H1 (cell line): ENCODE measurements around the gene MTF2. TPM values are rescaled to one million over a fixed set of nuclear protein-coding genes. Genes with fewer than 3 reads are reported as not detected.

Experiments used
- BACH1 ChIP-seq: IDR thresholded peaks from 2 replicates; pipeline ENCODE4 v1.6.1; 2012; ENCODE audit warnings: low read length, improper control_type of control experiment
- CREB1 ChIP-seq: IDR thresholded peaks from 2 replicates; pipeline ENCODE4 v1.6.1; 2012; ENCODE audit warnings: inconsistent platforms
- CTCF ChIP-seq, 3 experiments: IDR thresholded peaks; 1 replicate in 2 of 3; 2 replicates in 1 of 3; pipeline versions ENCODE4 v1.5.1 to v1.6.1; 2011; ENCODE audit warnings: low read length in 3 of 3, mild to moderate bottlenecking in 3 of 3, inconsistent platforms in 2 of 3, low read depth in 1 of 3, moderate library complexity in 1 of 3; ENCODE audit not compliant: insufficient read depth in 1 of 3; ENCODE audit errors: control extremely low read depth in 1 of 3
- FOSL1 ChIP-seq: IDR thresholded peaks from 2 replicates; pipeline ENCODE4 v1.6.1; 2011; ENCODE audit warnings: mild to moderate bottlenecking, low read depth, low read length, moderate library complexity; ENCODE audit not compliant: insufficient read depth
- GABPA ChIP-seq: IDR thresholded peaks from 2 replicates; pipeline ENCODE4 v1.6.1; 2011; ENCODE audit warnings: mild to moderate bottlenecking, low read length, moderate library complexity, borderline replicate concordance; ENCODE audit not compliant: insufficient read depth
- GTF2F1 ChIP-seq: IDR thresholded peaks from 2 replicates; pipeline ENCODE4 v1.6.1; 2012; ENCODE audit warnings: low read depth, low read length, improper control_type of control experiment, borderline replicate concordance
- KDM5A ChIP-seq: fragments of 200-600 bp; IDR thresholded peaks from 2 replicates; pipeline ENCODE4 v1.7.1; 2012; ENCODE audit warnings: mild to moderate bottlenecking, low read length, inconsistent platforms, mixed read lengths
- PHF8 ChIP-seq: fragments of 200-600 bp; sonication (generic); conservative IDR thresholded peaks from 2 replicates; pipeline ENCODE4 v1.7.1; 2012; ENCODE audit warnings: low read depth, mild to moderate bottlenecking, inconsistent platforms, low read length, moderate library complexity
- POU5F1 ChIP-seq: IDR thresholded peaks from 2 replicates; pipeline ENCODE4 v1.6.1; 2011; ENCODE audit warnings: low read depth, mild to moderate bottlenecking, low read length, moderate library complexity
- RAD21 ChIP-seq, 2 experiments: IDR thresholded peaks in 1 of 2; conservative IDR thresholded peaks in 1 of 2; 2 replicates each; pipeline ENCODE4 v1.6.1; 2011; ENCODE audit warnings: low read depth in 2 of 2, low read length in 2 of 2, improper control_type of control experiment in 1 of 2, inconsistent platforms in 1 of 2, mild to moderate bottlenecking in 1 of 2, moderate library complexity in 1 of 2
- RFX5 ChIP-seq: IDR thresholded peaks from 2 replicates; pipeline ENCODE4 v1.6.1; 2011; ENCODE audit warnings: low read depth, low read length, improper control_type of control experiment, borderline replicate concordance
- RNF2 ChIP-seq: fragments of 200-900, 300-1000 bp; sonication (generic); IDR thresholded peaks from 2 replicates; pipeline ENCODE4 v1.7.1; 2016; ENCODE audit warnings: borderline replicate concordance, low read depth, mild to moderate bottlenecking, antibody characterized with exemption, low read length; ENCODE audit not compliant: poor library complexity, severe bottlenecking; ENCODE audit errors: missing control alignments
- SIX5 ChIP-seq: IDR thresholded peaks from 2 replicates; pipeline ENCODE4 v1.6.1; 2011; ENCODE audit warnings: mild to moderate bottlenecking, low read depth, low read length
- SP1 ChIP-seq: IDR thresholded peaks from 2 replicates; pipeline ENCODE4 v1.6.1; 2011; ENCODE audit warnings: low read depth, low read length
- YY1 ChIP-seq: IDR thresholded peaks from 2 replicates; pipeline ENCODE4 v1.6.1; 2011; ENCODE audit warnings: low read depth, mild to moderate bottlenecking, low read length
- polyA plus RNA-seq, 7 experiments: library from polyadenylated mRNA; depleted of rRNA in 3 of 7; stranded (reverse) in 5 of 7; unstranded in 2 of 7; fragments of >200 nt in 5 of 7; fragments of 200-250 nt in 2 of 7; gene quantifications; 1 replicate in 5 of 7; 2 replicates in 1 of 7; 4 replicates in 1 of 7; pipeline versions ENCODE4 v1.2.1 to v1.2.3, GENCODE V29; 2011 to 2013; ENCODE audit warnings: missing spikeins in 2 of 7, mixed read lengths in 2 of 7
- total RNA-seq: library from RNA; stranded (reverse); fragmentation: NEBNext Ultra II Directional; extraction: Animal tissue kit (Norgen Biotek cat#: 25700); gene quantifications from 2 replicates; pipeline ENCODE4 v1.2.1, GENCODE V29; 2021

Gene MTF2
- total and polyA plus RNA-seq, 2 of the 8 experiments (the other 6 are each of a cell fraction or from before 2014, with no cell fraction given) = 72.1 to 102 TPM

- TF ChIP-seq PHF8 (no peak), YY1 (no peak), CREB1 (no peak), RAD21 (IDR thresholded peaks at IDR 0.05 in 1 of 2, conservative IDR thresholded peaks at IDR 0.05 in 1 of 2; ENCODE audit: low read depth in 2 of 2, low read length in 2 of 2) (peak; percentile 30 to 41), FOSL1 (no peak), SP1 (no peak), GABPA (no peak), POU5F1 (no peak), KDM5A (peak; percentile 54; the same call in 1 of the 2 replicates), BACH1 (no peak), CTCF (IDR thresholded peaks at IDR 0.05; ENCODE audit: control extremely low read depth in 1 of 3, insufficient read depth in 1 of 3, low read depth in 1 of 3, low read length in 3 of 3) (peak in 1 of 3 experiments; percentile 41; a peak in 2 of 4 replicates), RFX5 (no peak), RNF2 (no peak), SIX5 (no peak), GTF2F1 (no peak)
Observed at GRCh38 chr1:93080179-93080823, 1.2 kb downstream of the MTF2 start (continued).
